Natural killer cell treated with Interleukin-12 subunit alpha and Interleukin-12 subunit beta and Interleukin-15 and Interleukin-18, amount 100 ng/mL, for 72 hours (primary cell): ENCODE measurements around the gene SNN. TPM values are rescaled to one million over a fixed set of nuclear protein-coding genes. Genes with fewer than 3 reads are reported as not detected.

Experiments
- ATAC-seq, 2 donors: fragments of 150-1000 bp; cut with Tn5 transposase in 1 of 2; sonication (Bioruptor Pico), chemical (Tn5 transposase) in 1 of 2; 2 replicates each; pipeline ENCODE4 v1.10.0; 2021
- DNase-seq: peaks from one replicate; pipeline ENCODE4 v3.0.0; 2022; ENCODE audit warnings: low spot score
- H3K27ac Mint-ChIP-seq, 2 donors: 1 replicate in 1 of 2; 2 replicates in 1 of 2; pipeline ENCODE4 v1.8.0; 2022; ENCODE audit warnings: mixed read lengths in 2 of 2, mild to moderate bottlenecking in 1 of 2, moderate library complexity in 1 of 2
- H3K27me3 Mint-ChIP-seq, 2 donors: 1 replicate in 1 of 2; 2 replicates in 1 of 2; pipeline ENCODE4 v1.8.0; 2022; ENCODE audit warnings: mixed read lengths in 2 of 2
- H3K36me3 Mint-ChIP-seq: one replicate; pipeline ENCODE4 v1.8.0; 2022; ENCODE audit warnings: mixed read lengths
- H3K4me1 Mint-ChIP-seq, 2 donors: 1 replicate in 1 of 2; 2 replicates in 1 of 2; pipeline ENCODE4 v1.8.0; 2022; ENCODE audit warnings: low read depth in 2 of 2, mixed read lengths in 2 of 2, mild to moderate bottlenecking in 1 of 2
- H3K4me3 Mint-ChIP-seq: one replicate; pipeline ENCODE4 v1.8.0; 2022; ENCODE audit warnings: mixed read lengths
- H3K9me3 Mint-ChIP-seq: 2 replicates; pipeline ENCODE4 v1.8.0; 2022; ENCODE audit warnings: mixed read lengths
- total RNA-seq, 2 donors: library from RNA; stranded (reverse); gene quantifications; one replicate each; pipeline ENCODE4 v1.2.3, GENCODE V29; 2022

SNN gene
- total RNA-seq, 2 donors from 2014 or later, result 0.43 to 1.1 TPM

DNA sequence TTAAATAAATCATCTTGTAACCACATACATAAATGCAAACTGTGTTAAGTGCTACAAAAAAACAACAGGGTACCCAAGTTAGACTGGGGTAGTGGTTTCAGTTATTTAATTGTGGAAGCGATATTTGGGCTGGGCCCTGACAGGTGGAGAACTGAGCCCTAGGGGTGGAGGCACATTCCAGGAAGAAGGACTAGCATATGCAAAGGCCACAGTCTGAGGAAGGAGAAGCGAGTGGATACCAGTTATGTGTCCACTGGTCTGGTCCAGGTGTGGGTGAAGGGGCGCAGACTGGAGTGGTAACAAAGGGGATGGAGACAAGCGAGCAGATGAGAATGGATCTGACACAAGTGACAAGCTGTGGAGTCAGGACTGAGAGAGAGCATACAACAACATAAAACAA, 51.5 kb downstream of the SNN start:
- no peak overlapping the region for H3K4me3 Mint-ChIP-seq
- peaks cover 13% of the 10 kb centered on the region for H3K36me3 Mint-ChIP-seq

DNA sequence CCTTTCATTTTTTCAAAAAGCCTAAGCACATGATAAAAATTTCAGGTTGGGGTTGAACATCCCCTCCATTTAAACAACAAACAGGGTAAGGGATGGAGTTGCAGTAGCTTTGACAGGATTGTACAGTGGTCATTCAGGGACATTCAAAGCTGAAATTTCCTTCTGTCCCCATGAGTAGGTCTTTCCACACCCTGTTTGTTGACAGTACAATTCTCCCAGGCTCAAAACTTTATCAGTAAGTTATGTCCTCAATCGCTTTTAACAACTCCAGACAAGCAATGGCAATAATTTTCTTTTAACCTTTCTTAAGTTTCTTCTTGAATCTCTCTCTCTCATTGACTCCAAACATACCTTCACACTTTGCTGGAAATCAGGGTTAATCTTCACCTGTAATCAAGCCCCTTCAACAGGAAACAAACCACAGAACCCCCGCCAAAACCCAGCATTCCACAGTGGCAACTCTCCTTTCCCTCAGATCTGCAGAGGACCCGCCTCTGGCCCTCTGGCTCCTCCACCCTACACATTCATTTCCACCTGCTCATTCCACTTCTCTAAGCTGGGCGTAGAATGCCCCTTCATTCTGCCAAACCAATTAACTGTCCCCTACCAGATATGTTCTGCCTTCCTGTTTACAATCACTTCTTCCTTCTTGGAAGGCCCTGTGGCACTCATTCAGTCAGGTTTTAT, 53.7 kb downstream of the SNN start:
- Mint-ChIP-seq H3K27ac (peak overlapping the region in 1 of 2 donors; percentile 10), H3K4me3 (no peak overlapping the region), H3K27me3 (no peaks in the 10 kb centered on the region), H3K36me3 (peaks cover 13% of the 10 kb centered on the region), H3K4me1 (peaks cover 9 to 17% of the 10 kb centered on the region in 2 donors), H3K9me3 (no peaks in the 10 kb centered on the region)
- DNase-seq (no peak), ATAC-seq (no peak)

More for the DNA sequence above, 51.5 kb downstream of the SNN start:
- DNase-seq, result no peak
- Mint-ChIP-seq H3K4me1 (peaks cover 6 to 18% of the 10 kb centered on the region in 2 donors), H3K27ac (no peak overlapping the region), H3K9me3 (no peaks in the 10 kb centered on the region), H3K27me3 (no peaks in the 10 kb centered on the region)
- ATAC-seq, result no peak

DNA sequence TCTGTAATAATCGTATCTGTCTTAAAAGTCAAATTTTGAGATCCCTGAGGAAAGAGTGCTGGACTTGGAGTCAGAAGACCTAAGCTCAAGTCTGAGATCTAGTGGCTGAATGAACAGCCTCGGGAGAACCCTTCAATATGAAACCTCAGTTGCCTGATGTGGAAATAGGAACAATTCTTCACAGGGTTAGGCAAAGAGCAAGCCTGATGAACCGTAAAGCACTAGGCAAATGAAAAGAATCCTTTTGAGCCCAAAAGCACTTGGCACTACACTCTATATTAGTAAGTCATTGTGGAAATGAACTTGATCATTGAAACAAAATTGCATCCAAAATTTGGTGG, 54.2 kb downstream of the SNN start:
- Mint-ChIP-seq H3K27ac (peak overlapping the region in 1 of 2 donors; percentile 10), H3K36me3 (peaks cover 18% of the 10 kb centered on the region), H3K27me3 (no peaks in the 10 kb centered on the region), H3K4me3 (no peak overlapping the region), H3K9me3 (no peaks in the 10 kb centered on the region), H3K4me1 (peaks cover 11 to 17% of the 10 kb centered on the region in 2 donors)
- no peak for ATAC-seq
- no peak for DNase-seq

DNA sequence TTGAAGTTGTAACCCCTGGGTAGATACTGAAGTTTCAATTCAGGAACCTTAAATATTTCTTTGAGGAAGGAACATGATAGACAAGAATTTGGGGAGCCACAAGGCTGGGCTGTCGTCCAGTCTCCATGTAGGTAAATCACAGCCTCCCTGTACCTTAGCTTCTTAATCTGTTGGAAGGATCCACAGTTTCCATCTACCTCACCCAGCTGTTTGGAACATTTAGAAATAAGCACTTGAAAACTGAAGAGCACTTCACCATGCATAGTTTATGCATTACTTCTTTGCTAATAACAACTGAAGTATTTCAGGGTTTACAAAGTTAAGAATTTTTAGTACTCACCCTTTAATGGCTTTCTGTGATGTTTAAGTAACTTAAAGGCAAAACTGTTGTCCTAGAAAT, 57.2 kb downstream of the SNN start:
- Mint-ChIP-seq H3K4me1 (peaks cover 28 to 34% of the 10 kb centered on the region in 2 donors), H3K27me3 (no peaks in the 10 kb centered on the region), H3K9me3 (no peaks in the 10 kb centered on the region), H3K36me3 (peaks cover 28% of the 10 kb centered on the region), H3K27ac (no peak overlapping the region), H3K4me3 (no peak overlapping the region)
- ATAC-seq (no peak), DNase-seq (no peak)

DNA sequence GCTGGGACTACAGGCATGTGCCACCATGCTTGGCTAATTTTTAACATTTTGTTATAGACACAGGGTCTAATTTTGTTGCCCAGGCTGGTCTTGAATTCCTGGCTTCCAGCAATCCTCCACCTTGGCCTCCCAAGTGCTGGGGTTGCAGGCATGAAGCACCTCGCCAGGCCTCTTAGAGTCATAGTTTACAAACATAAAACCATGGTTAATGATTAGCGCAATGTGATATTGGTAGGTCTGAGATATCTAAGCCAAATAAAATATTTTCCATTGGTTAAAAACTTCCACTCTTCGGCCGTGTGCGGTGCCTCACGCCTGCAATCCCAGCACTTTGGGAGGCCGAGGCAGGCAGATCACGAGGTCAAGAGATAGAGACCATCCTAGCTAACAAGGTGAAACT, 57.8 kb downstream of the SNN start:
- no peaks in the 10 kb centered on the region for H3K27me3 Mint-ChIP-seq
- DNase-seq (no peak), ATAC-seq (no peak)
- H3K27ac Mint-ChIP-seq, result no peak overlapping the region
- no peak overlapping the region for H3K4me3 Mint-ChIP-seq
- peaks cover 28% of the 10 kb centered on the region for H3K36me3 Mint-ChIP-seq
- peaks cover 28 to 34% of the 10 kb centered on the region in 2 donors for H3K4me1 Mint-ChIP-seq
- no peaks in the 10 kb centered on the region for H3K9me3 Mint-ChIP-seq

DNA sequence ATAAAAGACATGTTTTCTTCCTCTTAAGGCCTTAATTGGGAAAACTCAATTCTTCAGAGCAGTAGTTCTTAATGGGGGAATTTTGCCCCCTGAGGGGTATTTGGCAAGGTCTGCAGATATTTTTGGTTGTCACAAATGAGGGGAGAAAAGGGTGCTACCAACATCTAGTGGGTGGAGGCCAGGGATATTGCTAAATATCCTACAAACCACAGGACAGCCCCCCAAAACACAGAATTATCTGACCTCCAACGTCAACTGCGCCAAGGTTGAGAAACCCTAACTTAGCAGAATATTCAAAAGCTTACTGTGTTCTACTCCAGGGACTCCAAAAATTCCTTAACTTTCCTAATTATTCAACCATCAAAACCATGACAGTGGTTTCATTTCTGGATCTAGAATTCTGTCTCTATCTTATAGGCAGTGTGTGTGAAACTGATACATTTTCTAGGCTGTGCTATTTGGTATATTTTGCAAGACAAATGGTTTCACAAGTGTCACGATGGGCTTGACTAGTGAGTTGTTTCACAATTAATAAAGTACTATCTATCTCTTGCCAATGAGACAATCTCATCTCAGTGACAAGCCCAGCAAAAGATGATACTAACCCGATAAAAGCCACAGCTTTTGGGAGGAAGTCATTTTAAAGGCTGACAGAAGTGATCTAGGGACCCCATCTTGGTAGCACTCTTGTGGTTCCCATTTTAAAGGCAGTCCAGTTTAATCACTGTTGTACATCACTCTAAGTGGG, 59.7 kb downstream of the SNN start:
- H3K9me3 Mint-ChIP-seq, result no peaks in the 10 kb centered on the region
- peak overlapping the region; percentile 51 for H3K4me3 Mint-ChIP-seq
- no peaks in the 10 kb centered on the region for H3K27me3 Mint-ChIP-seq
- ATAC-seq (peak; percentile 89 to 90), DNase-seq (no peak)
- peaks cover 27 to 34% of the 10 kb centered on the region in 2 donors for H3K4me1 Mint-ChIP-seq
- H3K27ac Mint-ChIP-seq, result peak overlapping the region; percentile 71 to 85
- H3K36me3 Mint-ChIP-seq, result peaks cover 28% of the 10 kb centered on the region

Other genes with a start within 250 kb of the SNN start
- 100 to 1,000 TPM; 112 to 191 TPM for gene LITAF, start 81.5 kb upstream of the SNN start, total RNA-seq
- gene TXNDC11, start 74.4 kb downstream of the SNN start, total RNA-seq, result 10 to 100 TPM; 62.4 to 73.2 TPM
- 100 to 1,000 TPM; 114 to 136 TPM for gene ZC3H7A, start 128.8 kb downstream of the SNN start, total RNA-seq
- gene RSL1D1, start 183.1 kb downstream of the SNN start, total RNA-seq, result 100 to 1,000 TPM; 175 to 205 TPM
- gene GSPT1, start 247.5 kb downstream of the SNN start, total RNA-seq, result 100 to 1,000 TPM; 127 to 175 TPM